ENCODE data around the gene ATP2C2.

DNA sequence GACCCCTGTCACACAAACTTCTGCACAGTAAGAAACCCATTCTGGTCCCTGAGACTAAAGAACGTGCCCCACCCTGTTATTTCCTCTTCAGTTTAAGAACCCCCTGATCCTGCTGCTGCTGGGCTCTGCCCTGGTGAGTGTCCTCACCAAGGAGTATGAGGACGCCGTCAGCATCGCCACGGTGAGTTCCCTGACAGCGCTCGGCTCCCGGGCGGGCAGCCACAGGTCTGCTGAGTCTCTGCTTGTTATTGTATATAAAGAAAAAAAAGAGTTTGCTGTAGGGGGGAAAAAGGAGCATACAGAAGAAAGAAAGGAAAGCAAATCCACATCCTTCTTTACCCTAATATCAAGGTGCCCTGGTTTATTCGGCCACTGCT is 40.0 kb downstream of the ATP2C2 start:
- TF ChIP-seq, protein P1, sequence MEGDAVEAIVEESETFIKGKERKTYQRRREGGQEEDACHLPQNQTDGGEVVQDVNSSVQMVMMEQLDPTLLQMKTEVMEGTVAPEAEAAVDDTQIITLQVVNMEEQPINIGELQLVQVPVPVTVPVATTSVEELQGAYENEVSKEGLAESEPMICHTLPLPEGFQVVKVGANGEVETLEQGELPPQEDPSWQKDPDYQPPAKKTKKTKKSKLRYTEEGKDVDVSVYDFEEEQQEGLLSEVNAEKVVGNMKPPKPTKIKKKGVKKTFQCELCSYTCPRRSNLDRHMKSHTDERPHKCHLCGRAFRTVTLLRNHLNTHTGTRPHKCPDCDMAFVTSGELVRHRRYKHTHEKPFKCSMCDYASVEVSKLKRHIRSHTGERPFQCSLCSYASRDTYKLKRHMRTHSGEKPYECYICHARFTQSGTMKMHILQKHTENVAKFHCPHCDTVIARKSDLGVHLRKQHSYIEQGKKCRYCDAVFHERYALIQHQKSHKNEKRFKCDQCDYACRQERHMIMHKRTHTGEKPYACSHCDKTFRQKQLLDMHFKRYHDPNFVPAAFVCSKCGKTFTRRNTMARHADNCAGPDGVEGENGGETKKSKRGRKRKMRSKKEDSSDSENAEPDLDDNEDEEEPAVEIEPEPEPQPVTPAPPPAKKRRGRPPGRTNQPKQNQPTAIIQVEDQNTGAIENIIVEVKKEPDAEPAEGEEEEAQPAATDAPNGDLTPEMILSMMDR (optimal IDR thresholded peaks at IDR 0.05 in 1 of 3, IDR thresholded peaks at IDR 0.05 in 1 of 3, conservative IDR thresholded peaks at IDR 0.05 in 1 of 3; ENCODE audit: extremely low read depth in 1 of 3, insufficient read depth in 2 of 3, low read length in 3 of 3), result no peak
- no peak for TF ChIP-seq EZH2 (IDR thresholded peaks at IDR 0.05; ENCODE audit: low read length)
